ENCODE measurements around the gene KRT38.
A peak's percentile ranks its signal among the peaks of the same experiment; 100 is the strongest.

KRT38 gene

GRCh38 chr17:41440531-41441033 is at the start of gene KRT38:
Gene KRT38, minus strand, starts transcription at chr17:41440983. Its CDS starts 62 bp downstream, at chr17:41440921.
- in situ Hi-C loops (cut with HindIII; ENCODE audit: low sequenced_read_pairs), result no loop called here
- no peak for DNase-seq (ENCODE audit: low read depth, low spot score)
- TF ChIP-seq CTCF (IDR thresholded peaks at IDR 0.05; ENCODE audit: low read depth, low read length), result no peak
- H3K4me3 ChIP-seq (ENCODE audit: low read depth, low read length), result no peak within 1 kb of the TSS

GRCh38 chr17:41489531-41489930 is 48.7 kb upstream of the KRT38 start, which contains the start of gene KRT36:
Gene KRT36, minus strand, starts transcription at chr17:41489910. Its CDS starts 46 bp downstream, at chr17:41489864.
- TF ChIP-seq CTCF (IDR thresholded peaks at IDR 0.05; ENCODE audit: low read depth, low read length), result no peak
- no peak within 1 kb of the TSS for H3K4me3 ChIP-seq (ENCODE audit: low read depth, low read length)
- in situ Hi-C loops (cut with HindIII; ENCODE audit: low sequenced_read_pairs), result no loop called here
- DNase-seq (ENCODE audit: low read depth, low spot score), result no peak

GRCh38 chr17:41486809-41487530 is 46.2 kb upstream of the KRT38 start:
- no peak for DNase-seq (ENCODE audit: low read depth, low spot score)
- H3K4me3 ChIP-seq (ENCODE audit: low read depth, low read length), result no peak overlapping the region
- TF ChIP-seq CTCF (IDR thresholded peaks at IDR 0.05; ENCODE audit: low read depth, low read length), result peak; percentile 52
- in situ Hi-C loops (cut with HindIII; ENCODE audit: low sequenced_read_pairs), result no loop called here

- DNase-seq (ENCODE audit: low read depth, low spot score), result no peak
- H3K4me3 ChIP-seq (ENCODE audit: low read depth, low read length), result no peak overlapping the region
- in situ Hi-C loops (cut with HindIII; ENCODE audit: low sequenced_read_pairs), result no loop called here
- TF ChIP-seq CTCF (IDR thresholded peaks at IDR 0.05; ENCODE audit: low read depth, low read length), result no peak
Measured at GRCh38 chr17:41486316-41486715, 45.5 kb upstream of the KRT38 start.

GRCh38 chr17:41484920-41485904 is 44.4 kb upstream of the KRT38 start:
- DNase-seq (ENCODE audit: low read depth, low spot score), result no peak
- in situ Hi-C loops (cut with HindIII; ENCODE audit: low sequenced_read_pairs), result no loop called here

More at GRCh38 chr17:41484920-41485904, 44.4 kb upstream of the KRT38 start:
- H3K4me3 ChIP-seq (ENCODE audit: low read depth, low read length), result no peak overlapping the region
- no peak for TF ChIP-seq CTCF (IDR thresholded peaks at IDR 0.05; ENCODE audit: low read depth, low read length)

All from astrocyte of the spinal cord (primary cell).